HG03108 (cell line): ENCODE results near the gene MAP3K8.
"Not testable (repeated sequence)": the region's sequence is repeated elsewhere in the genome, so short reads cannot be mapped to it uniquely, and the experiment has no call there.

ENCODE experiments used
- ATAC-seq: cut with Tn5 transposase; IDR thresholded peaks from one replicate; pipeline ENCODE4 v1.9.1; 2021; ENCODE audit warnings: moderate library complexity; ENCODE audit not compliant: unreplicated experiment

Gene MAP3K8

GRCh38 chr10:30445711-30446110, 11.7 kb downstream of the MAP3K8 start:
- no peak for ATAC-seq

- no peak for ATAC-seq
Observed at GRCh38 chr10:30447125-30447799, 13.3 kb downstream of the MAP3K8 start.

GRCh38 chr10:30448092-30448491, 14.1 kb downstream of the MAP3K8 start:
- ATAC-seq: no peak

- ATAC-seq: no peak
Observed at GRCh38 chr10:30453764-30454527, 20.0 kb downstream of the MAP3K8 start.

- no peak for ATAC-seq
Observed at GRCh38 chr10:30454744-30455510, 20.9 kb downstream of the MAP3K8 start.

GRCh38 chr10:30455816-30456215, 21.8 kb downstream of the MAP3K8 start:
- ATAC-seq: peak; percentile 54

GRCh38 chr10:30456266-30456665, 22.3 kb downstream of the MAP3K8 start:
- peak; percentile 72 for ATAC-seq

- ATAC-seq: no peak
Observed at GRCh38 chr10:30459283-30459682, 25.3 kb downstream of the MAP3K8 start.

- ATAC-seq: no peak
Observed at GRCh38 chr10:30460121-30460520, 26.1 kb downstream of the MAP3K8 start.

- no peak for ATAC-seq
Observed at GRCh38 chr10:30462513-30462912, 28.5 kb downstream of the MAP3K8 start.

GRCh38 chr10:30463944-30464451, 30.0 kb downstream of the MAP3K8 start:
- no peak for ATAC-seq

GRCh38 chr10:30464675-30465074, 30.7 kb downstream of the MAP3K8 start:
- no peak for ATAC-seq

- no peak for ATAC-seq
Observed at GRCh38 chr10:30466445-30466844, 32.5 kb downstream of the MAP3K8 start.

- ATAC-seq: no peak
Observed at GRCh38 chr10:30467651-30468338, 33.8 kb downstream of the MAP3K8 start.

GRCh38 chr10:30472414-30473155, 38.6 kb downstream of the MAP3K8 start:
- no peak for ATAC-seq

GRCh38 chr10:30475515-30475914, 41.5 kb downstream of the MAP3K8 start:
- not testable (repeated sequence) for ATAC-seq

- ATAC-seq: no peak
Observed at GRCh38 chr10:30476511-30477155, 42.6 kb downstream of the MAP3K8 start.

GRCh38 chr10:30479513-30479912, 45.5 kb downstream of the MAP3K8 start:
- ATAC-seq: not testable (repeated sequence)

- ATAC-seq: no peak
Observed at GRCh38 chr10:30481603-30482002, 47.6 kb downstream of the MAP3K8 start.

- no peak for ATAC-seq
Observed at GRCh38 chr10:30488316-30488715, 54.3 kb downstream of the MAP3K8 start.
